HepG2 (cell line): ENCODE data around the gene SERTM2. TPM values are rescaled to one million over a fixed set of nuclear protein-coding genes. Genes with fewer than 3 reads are reported as not detected.

Experiments
- ATAC-seq: fragments of 200-7000 bp; cut with Tn5 transposase; 3 replicates; pipeline ENCODE4 v1.9.1; 2020; ENCODE audit warnings: mild to moderate bottlenecking, moderate library complexity
- BruUV-seq: library from RNA; stranded (reverse); fragments of 400-500 nt; replicated peaks from 2 replicates; lab custom pipeline; 2021; lab: Mats Ljungman, UMichigan
- CTCF ChIA-PET: fragments of 300-600 bp; formaldehyde crosslinking; extraction: SDS; loops from one replicate; lab custom pipeline; 2021; ENCODE audit warnings: low total read pairs, inconsistent platforms, low intra/inter-chr PET ratio; lab: Yijun Ruan, JAX
- POLR2A ChIA-PET: fragments of 350-600 bp; sonication (Branson Sonifier 250); formaldehyde crosslinking; loops from one replicate; lab custom pipeline; 2020; ENCODE audit warnings: antibody characterized with exemption, inconsistent platforms; lab: Yijun Ruan, JAX
- DNase-seq: peaks from one replicate; pipeline ENCODE4 v3.0.0-alpha.2; 2015; ENCODE audit warnings: low spot score
- FAIRE-seq: peaks from 3 replicates; lab custom pipeline; 2011; peaks lifted over from hg19 to GRCh38; lab: Jason Lieb, UNC
- H2AFZ ChIP-seq: one replicate; pipeline ENCODE4 v1.6.1; 2011; ENCODE audit warnings: low read length, inconsistent platforms
- H3K27ac ChIP-seq: fragments of 300-600 bp; 3 replicates; pipeline ENCODE4 v1.8.0; 2011; ENCODE audit warnings: mixed run types, mild to moderate bottlenecking, mixed read lengths, low read length, inconsistent platforms; ENCODE audit not compliant: insufficient read depth; ENCODE audit errors: extremely low read length
- H3K27me3 ChIP-seq, 2 experiments: fragments of 200-600 bp in 1 of 2; 2 replicates in 1 of 2; 3 replicates in 1 of 2; pipeline versions ENCODE4 v1.6.0 to v1.8.0; 2011; ENCODE audit warnings: low read length in 2 of 2, mild to moderate bottlenecking in 2 of 2, moderate library complexity in 2 of 2, inconsistent platforms in 1 of 2; ENCODE audit not compliant: insufficient read depth in 2 of 2, control insufficient read depth in 1 of 2
- H3K36me3 ChIP-seq, 2 experiments: fragments of 200-600 bp in 1 of 2; replicated peaks in 1 of 2; 2 replicates in 1 of 2; 3 replicates in 1 of 2; pipeline versions ENCODE4 v1.5.1 to v1.8.0; 2011; ENCODE audit warnings: low read length in 2 of 2, inconsistent platforms in 1 of 2; ENCODE audit not compliant: insufficient read depth in 2 of 2, control insufficient read depth in 1 of 2
- H3K4me1 ChIP-seq: 2 replicates; pipeline ENCODE4 v1.5.1; 2012; ENCODE audit warnings: low read length, inconsistent platforms; ENCODE audit not compliant: insufficient read depth
- H3K4me2 ChIP-seq: 2 replicates; pipeline ENCODE4 v1.6.0; 2011; ENCODE audit warnings: low read depth, low read length, inconsistent platforms
- H3K4me3 ChIP-seq, 3 experiments: fragments of 200-600 bp in 1 of 3; sonication (generic), shearing (Covaris generic) in 1 of 3; replicated peaks in 1 of 3; 2 replicates each; pipeline ENCODE4 v1.5.1; 2011 to 2016; ENCODE audit warnings: low read length in 3 of 3, inconsistent platforms in 2 of 3, low read depth in 2 of 3, mild to moderate bottlenecking in 2 of 3, control low read depth in 1 of 3, mixed read lengths in 1 of 3; ENCODE audit not compliant: insufficient read depth in 1 of 3
- H3K79me2 ChIP-seq: one replicate; pipeline ENCODE4 v1.6.1; 2011; ENCODE audit warnings: low read length, inconsistent platforms; ENCODE audit not compliant: insufficient read depth
- H3K9ac ChIP-seq: 2 replicates; pipeline ENCODE4 v1.6.0; 2011; ENCODE audit warnings: mild to moderate bottlenecking, low read depth, low read length, inconsistent platforms; ENCODE audit not compliant: insufficient read depth
- H3K9me3 ChIP-seq: 2 replicates; pipeline ENCODE4 v1.5.1; 2012; ENCODE audit warnings: mild to moderate bottlenecking, low read length
- H4K20me1 ChIP-seq: 2 replicates; pipeline ENCODE4 v1.6.0; 2011; ENCODE audit warnings: inconsistent platforms, mild to moderate bottlenecking, low read length, moderate library complexity; ENCODE audit not compliant: insufficient read depth
- CBX2 ChIP-seq, 2 experiments: fragments of 200-600 bp in 1 of 2; sonication (generic); formaldehyde crosslinking in 1 of 2; IDR thresholded peaks; 2 replicates each; pipeline versions ENCODE4 v1.7.0 to v1.8.1; 2018 to 2022; ENCODE audit warnings: low read depth in 2 of 2, low read length in 1 of 2, mild to moderate bottlenecking in 1 of 2, missing genetic modification reagents in 1 of 2
- ELF4 ChIP-seq: sonication (generic); formaldehyde crosslinking; IDR thresholded peaks from 2 replicates; pipeline ENCODE4 v1.5.0; 2020; ENCODE audit warnings: missing genetic modification reagents, mild to moderate bottlenecking, moderate library complexity, borderline replicate concordance
- HDAC2 ChIP-seq: sonication (generic); formaldehyde crosslinking; IDR thresholded peaks from 2 replicates; pipeline ENCODE4 v1.4.0; 2020; ENCODE audit warnings: missing genetic modification reagents
- WGBS: methylation state at CpG from one replicate; pipeline ENCODE4 v1.1.6; 2017; ENCODE audit warnings: low lambda C conversion rate; 5-methylcytosine and 5-hydroxymethylcytosine counted together
- in situ Hi-C: cut with HindIII; loops from 2 replicates; pipeline ENCODE4 v1.10.0; 2017; ENCODE audit warnings: low pct_unique_long_range_greater_than_20kb; ENCODE audit not compliant: extremely low pct_ligation_motif_present
- intact Hi-C: fragments of 100-400 bp; cut with micrococcal nuclease; formaldehyde crosslinking; loops from one replicate; pipeline ENCODE4 v1.10.0; 2022; ENCODE audit not compliant: unreplicated experiment
- polyA plus RNA-seq, 8 experiments: library from polyadenylated mRNA; depleted of rRNA in 3 of 8; stranded (reverse) in 7 of 8; unstranded in 1 of 8; fragments of >200 nt; fragmentation: Illumina TruSeq in 4 of 8; extraction: Trizol in 4 of 8; gene quantifications; 2 replicates each; pipeline versions ENCODE4 v1.2.1 to v1.2.3, GENCODE V29; 2011 to 2016; ENCODE audit warnings: low read depth in 4 of 8, missing spikeins in 1 of 8, mixed read lengths in 1 of 8; ENCODE audit not compliant: insufficient read depth in 1 of 8
- total RNA-seq, 5 experiments: library from RNA; depleted of rRNA; stranded (reverse); fragments of >200 nt; fragmentation: Illumina TruSeq; extraction: Trizol; gene quantifications; 2 replicates each; pipeline ENCODE4 v1.2.3, GENCODE V29; 2016; ENCODE audit warnings: low read depth in 1 of 5
- TF ChIP-seq, protein P1 (sequence below): sonication (generic); formaldehyde crosslinking; IDR thresholded peaks from one replicate; pipeline ENCODE4 v1.5.1; 2020; ENCODE audit warnings: mild to moderate bottlenecking, missing genetic modification reagents; ENCODE audit errors: not compliant biosample characterization
- TF ChIP-seq, protein P2 (sequence below): sonication (generic); formaldehyde crosslinking; IDR thresholded peaks from 2 replicates; pipeline ENCODE4 v1.5.0; 2020; ENCODE audit warnings: mild to moderate bottlenecking, missing genetic modification reagents, borderline replicate concordance

SERTM2 gene
- total and polyA plus RNA-seq, 2 of the 13 experiments (the other 11 are each of a cell fraction or from before 2014, with no cell fraction given) = not detected

DNA sequence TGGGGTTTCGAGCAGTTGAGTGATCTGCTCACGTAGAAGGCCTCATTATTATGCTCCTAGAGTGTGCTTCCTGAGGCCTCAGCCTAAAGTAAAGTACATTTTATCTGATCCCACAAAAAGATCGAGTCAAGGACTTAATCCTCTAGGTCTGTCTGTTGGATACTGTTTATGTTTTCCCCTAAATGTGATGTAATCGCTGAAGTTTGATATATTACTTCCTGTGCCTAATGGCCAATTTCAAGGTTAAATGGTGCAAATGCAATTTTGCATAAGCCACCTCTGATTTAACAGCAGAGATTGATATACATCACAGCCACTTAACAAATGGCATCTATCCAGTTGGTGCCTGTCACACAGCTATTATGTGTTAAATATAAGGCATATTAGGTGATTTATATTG, 19.4 kb upstream of the SERTM2 start (continued):
- TF ChIP-seq, protein P1, sequence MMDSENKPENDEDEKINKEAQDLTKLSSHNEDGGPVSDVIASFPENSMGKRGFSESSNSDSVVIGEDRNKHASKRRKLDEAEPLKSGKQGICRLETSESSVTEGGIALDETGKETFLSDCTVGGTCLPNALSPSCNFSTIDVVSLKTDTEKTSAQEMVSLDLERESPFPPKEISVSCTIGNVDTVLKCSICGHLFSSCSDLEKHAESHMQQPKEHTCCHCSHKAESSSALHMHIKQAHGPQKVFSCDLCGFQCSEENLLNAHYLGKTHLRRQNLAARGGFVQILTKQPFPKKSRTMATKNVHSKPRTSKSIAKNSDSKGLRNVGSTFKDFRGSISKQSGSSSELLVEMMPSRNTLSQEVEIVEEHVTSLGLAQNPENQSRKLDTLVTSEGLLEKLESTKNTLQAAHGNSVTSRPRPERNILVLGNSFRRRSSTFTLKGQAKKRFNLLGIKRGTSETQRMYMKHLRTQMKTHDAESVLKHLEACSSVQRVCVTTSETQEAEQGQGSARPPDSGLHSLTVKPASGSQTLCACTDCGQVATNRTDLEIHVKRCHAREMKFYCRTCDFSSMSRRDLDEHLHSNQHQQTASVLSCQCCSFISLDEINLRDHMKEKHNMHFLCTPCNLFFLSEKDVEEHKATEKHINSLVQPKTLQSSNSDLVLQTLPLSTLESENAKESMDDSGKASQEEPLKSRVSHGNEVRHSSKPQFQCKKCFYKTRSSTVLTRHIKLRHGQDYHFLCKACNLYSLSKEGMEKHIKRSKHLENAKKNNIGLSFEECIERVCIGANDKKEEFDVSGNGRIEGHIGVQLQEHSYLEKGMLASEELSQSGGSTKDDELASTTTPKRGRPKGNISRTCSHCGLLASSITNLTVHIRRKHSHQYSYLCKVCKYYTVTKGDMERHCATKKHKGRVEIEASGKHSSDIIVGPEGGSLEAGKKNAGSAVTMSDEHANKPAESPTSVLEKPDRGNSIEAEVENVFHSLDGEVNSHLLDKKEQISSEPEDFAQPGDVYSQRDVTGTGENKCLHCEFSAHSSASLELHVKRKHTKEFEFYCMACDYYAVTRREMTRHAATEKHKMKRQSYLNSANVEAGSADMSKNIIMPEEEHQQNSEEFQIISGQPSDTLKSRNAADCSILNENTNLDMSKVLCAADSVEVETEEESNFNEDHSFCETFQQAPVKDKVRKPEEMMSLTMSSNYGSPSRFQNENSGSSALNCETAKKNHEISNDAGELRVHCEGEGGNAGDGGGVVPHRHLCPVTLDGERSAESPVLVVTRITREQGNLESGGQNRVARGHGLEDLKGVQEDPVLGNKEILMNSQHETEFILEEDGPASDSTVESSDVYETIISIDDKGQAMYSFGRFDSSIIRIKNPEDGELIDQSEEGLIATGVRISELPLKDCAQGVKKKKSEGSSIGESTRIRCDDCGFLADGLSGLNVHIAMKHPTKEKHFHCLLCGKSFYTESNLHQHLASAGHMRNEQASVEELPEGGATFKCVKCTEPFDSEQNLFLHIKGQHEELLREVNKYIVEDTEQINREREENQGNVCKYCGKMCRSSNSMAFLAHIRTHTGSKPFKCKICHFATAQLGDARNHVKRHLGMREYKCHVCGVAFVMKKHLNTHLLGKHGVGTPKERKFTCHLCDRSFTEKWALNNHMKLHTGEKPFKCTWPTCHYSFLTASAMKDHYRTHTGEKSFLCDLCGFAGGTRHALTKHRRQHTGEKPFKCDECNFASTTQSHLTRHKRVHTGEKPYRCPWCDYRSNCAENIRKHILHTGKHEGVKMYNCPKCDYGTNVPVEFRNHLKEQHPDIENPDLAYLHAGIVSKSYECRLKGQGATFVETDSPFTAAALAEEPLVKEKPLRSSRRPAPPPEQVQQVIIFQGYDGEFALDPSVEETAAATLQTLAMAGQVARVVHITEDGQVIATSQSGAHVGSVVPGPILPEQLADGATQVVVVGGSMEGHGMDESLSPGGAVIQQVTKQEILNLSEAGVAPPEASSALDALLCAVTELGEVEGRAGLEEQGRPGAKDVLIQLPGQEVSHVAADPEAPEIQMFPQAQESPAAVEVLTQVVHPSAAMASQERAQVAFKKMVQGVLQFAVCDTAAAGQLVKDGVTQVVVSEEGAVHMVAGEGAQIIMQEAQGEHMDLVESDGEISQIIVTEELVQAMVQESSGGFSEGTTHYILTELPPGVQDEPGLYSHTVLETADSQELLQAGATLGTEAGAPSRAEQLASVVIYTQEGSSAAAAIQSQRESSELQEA (CRISPR knock-in tag) = no peak
- TF ChIP-seq HDAC2 (CRISPR knock-in tag) = no peak

DNA sequence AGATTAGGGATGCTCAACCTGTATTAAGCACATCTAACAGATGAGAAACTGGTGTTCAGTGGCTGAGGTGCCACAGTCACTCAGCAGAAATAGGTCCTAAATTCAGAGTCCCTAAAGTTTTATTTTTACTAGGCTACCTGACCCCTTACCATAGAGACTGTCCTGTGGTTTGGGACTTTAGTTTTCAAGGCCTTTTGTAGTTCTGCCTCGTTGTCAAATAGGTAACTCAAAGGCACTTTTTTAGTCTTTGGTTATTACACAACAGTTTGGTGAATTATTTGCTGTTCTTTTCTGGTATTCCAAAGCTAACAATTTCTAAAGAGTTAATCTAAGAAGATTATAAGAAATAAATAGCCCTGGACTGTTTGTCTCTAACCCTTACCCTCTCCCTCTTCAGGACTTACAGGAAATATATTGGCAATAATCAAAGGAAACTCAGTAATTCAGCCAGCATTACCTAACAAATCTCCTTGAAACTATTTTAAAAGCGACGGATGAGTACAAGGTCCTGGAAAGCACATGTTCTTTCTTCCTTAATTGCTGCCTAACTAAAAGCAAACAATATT, 12.8 kb upstream of the SERTM2 start:
- ATAC-seq (no peak), DNase-seq (no peak), FAIRE-seq (no peak)
- in situ Hi-C loops = no loop called here
- H3K4me1 ChIP-seq = no peaks in the 10 kb centered on the region
- no peaks in the 10 kb centered on the region for H3K79me2 ChIP-seq
- H3K9ac ChIP-seq = no peak overlapping the region
- H3K4me3 ChIP-seq = no peak overlapping the region
- ChIA-PET CTCF (no interaction called here), POLR2A (no interaction called here)
- no peak for TF ChIP-seq CBX2 (IDR thresholded peaks at IDR 0.05; ENCODE audit: low read depth, low read length)
- no peak for TF ChIP-seq CBX2 (CRISPR knock-in tag; IDR thresholded peaks at IDR 0.05; ENCODE audit: low read depth)
- no peak for TF ChIP-seq ELF4 (CRISPR knock-in tag)
- TF ChIP-seq, protein P2, sequence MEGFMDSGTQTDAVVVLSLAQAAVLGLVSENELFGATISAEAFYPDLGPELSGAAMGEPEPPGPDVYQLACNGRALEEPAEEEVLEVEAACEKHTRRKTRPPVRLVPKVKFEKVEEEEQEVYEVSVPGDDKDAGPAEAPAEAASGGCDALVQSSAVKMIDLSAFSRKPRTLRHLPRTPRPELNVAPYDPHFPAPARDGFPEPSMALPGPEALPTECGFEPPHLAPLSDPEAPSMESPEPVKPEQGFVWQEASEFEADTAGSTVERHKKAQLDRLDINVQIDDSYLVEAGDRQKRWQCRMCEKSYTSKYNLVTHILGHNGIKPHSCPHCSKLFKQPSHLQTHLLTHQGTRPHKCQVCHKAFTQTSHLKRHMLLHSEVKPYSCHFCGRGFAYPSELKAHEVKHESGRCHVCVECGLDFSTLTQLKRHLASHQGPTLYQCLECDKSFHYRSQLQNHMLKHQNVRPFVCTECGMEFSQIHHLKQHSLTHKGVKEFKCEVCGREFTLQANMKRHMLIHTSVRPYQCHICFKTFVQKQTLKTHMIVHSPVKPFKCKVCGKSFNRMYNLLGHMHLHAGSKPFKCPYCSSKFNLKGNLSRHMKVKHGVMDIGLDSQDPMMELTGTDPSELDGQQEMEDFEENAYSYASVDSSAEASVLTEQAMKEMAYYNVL (CRISPR knock-in tag) = no peak
- no peak overlapping the region for H3K4me2 ChIP-seq
- H3K27ac ChIP-seq = no peak overlapping the region
- H2AFZ ChIP-seq = no peak overlapping the region
- no TSS peak for BruUV-seq
- intact Hi-C loops = no loop called here
- H3K9me3 ChIP-seq = no peaks in the 10 kb centered on the region
- no peaks in the 10 kb centered on the region for H4K20me1 ChIP-seq
- H3K27me3 ChIP-seq = no peaks in the 10 kb centered on the region
- H3K36me3 ChIP-seq = no peaks in the 10 kb centered on the region
- 0% methylated on average over 3 of the region's 3 CpGs for WGBS
